ENCODE results near the gene SCMH1.

SCMH1 gene

DNA sequence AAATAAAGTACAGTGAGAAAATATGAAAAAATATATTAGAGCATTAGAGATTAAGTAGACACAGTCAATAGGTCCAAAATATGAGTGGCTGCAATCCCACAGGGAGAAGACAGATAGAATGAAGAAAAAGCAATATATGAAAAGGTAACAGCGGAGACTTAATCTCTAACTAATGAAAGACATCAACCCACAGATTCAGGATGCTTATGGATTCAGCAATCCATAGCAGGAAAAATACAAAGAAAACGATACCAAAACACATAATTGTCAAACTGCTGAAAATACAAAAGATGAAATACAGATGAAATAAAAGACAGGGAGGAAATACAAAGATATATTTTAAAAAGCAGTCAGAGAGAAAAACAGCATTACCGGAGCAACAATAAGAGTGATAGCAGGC lies 163.9 kb downstream of the SCMH1 start:
- DNase-seq = no peak

- no peak for DNase-seq
Observed at GRCh38 chr1:41073971-41074370, 168.1 kb downstream of the SCMH1 start.

- DNase-seq = no peak
Observed at GRCh38 chr1:41072051-41072450, 170.1 kb downstream of the SCMH1 start.

DNA sequence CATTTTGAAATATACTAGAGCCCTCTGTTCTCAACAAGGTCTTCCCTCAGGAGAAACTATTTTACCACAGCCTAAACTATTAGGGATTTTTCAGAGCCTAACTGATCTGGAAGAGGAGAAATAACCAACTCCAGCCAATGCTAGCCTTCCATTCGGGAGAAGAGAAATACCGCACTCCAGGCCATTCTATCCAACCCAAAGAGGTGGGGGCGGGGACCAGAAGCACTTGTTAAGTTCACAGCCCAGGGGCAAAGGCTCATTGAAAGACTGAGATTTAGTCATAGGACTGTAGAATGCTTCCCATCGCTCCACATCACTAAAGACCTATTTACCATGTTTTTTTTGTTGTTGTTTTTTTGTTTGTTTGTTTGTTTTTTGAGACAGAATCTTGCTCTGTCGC lies 185.2 kb downstream of the SCMH1 start:
- no peak for DNase-seq

GRCh38 chr1:41053316-41053715 lies 188.8 kb downstream of the SCMH1 start:
- no peak for DNase-seq

DNA sequence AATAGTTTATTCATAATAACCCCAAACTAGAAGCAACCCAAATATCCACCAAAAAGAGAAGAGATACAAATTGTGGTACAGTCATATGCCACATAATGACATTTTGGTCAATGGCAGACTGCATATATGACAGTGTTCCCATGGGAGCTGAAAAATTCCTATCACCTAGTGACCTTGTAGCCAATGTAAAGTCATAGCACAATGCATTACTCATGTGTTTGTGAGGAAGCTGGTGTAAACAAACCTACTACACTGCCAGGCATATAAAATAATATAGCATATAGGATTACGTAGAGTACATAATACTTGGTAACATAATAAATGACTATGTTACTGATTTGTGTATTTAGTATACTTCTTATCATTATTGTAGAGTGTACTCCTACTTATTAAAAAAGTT lies 191.1 kb downstream of the SCMH1 start:
- no peak for DNase-seq

- DNase-seq = no peak
Observed at GRCh38 chr1:41048540-41048939, 193.6 kb downstream of the SCMH1 start.

DNA sequence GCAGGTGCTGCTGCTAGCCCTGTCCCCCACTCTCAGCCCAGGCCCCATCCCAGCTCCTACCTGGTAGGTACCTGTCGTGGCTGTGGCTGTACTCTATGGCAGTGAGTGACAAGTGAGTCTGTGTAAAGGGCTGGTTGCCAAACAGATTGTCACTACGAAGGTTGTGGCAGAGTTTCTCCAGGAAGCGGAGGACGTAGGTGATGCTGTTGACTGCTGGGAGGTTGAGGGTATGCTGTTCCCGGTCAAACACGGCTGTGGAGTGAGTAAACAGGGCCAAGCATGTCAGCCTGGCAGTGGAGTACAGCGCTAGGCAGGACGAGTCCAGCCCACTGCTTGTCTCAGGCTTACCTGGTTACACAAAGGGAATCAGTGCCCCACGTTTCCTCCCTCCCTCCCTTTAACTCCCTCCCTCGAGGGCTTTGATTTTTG lies 195.7 kb downstream of the SCMH1 start:
- DNase-seq = no peak

DNA sequence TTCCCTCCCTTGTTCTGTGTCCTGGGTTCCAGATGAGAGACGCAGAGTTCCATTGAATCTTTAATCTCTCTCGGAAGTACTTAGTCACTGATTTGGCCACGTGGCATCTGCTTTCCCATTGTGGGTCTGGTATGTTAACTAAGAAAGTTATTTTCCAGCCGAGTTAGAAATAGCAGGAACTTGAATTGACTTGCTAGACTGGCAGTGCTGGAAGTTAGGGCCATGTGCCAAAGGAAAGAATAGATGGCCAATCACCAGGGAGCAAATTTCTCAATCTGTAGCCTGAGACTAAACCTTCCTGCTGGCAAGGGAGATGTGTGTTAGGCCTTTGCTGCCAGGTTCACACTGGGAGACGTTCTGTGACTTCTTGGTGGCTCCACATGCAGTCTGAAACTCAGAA lies 196.4 kb downstream of the SCMH1 start:
- no peak for DNase-seq

- DNase-seq = no peak
Observed at GRCh38 chr1:41044187-41044586, 197.9 kb downstream of the SCMH1 start.

GRCh38 chr1:41041614-41042270 lies 200.4 kb downstream of the SCMH1 start:
- no peak for DNase-seq

- no peak for DNase-seq
Observed at GRCh38 chr1:41038110-41038509, 204.0 kb downstream of the SCMH1 start.

GRCh38 chr1:41037116-41037903 lies 204.8 kb downstream of the SCMH1 start:
- no peak for DNase-seq

- no peak for DNase-seq
Observed at GRCh38 chr1:41033272-41033671, 208.8 kb downstream of the SCMH1 start.

GRCh38 chr1:41032147-41032546 lies 210.0 kb downstream of the SCMH1 start:
- no peak for DNase-seq

GRCh38 chr1:41030872-41031616 lies 211.1 kb downstream of the SCMH1 start:
- DNase-seq = no peak

DNA sequence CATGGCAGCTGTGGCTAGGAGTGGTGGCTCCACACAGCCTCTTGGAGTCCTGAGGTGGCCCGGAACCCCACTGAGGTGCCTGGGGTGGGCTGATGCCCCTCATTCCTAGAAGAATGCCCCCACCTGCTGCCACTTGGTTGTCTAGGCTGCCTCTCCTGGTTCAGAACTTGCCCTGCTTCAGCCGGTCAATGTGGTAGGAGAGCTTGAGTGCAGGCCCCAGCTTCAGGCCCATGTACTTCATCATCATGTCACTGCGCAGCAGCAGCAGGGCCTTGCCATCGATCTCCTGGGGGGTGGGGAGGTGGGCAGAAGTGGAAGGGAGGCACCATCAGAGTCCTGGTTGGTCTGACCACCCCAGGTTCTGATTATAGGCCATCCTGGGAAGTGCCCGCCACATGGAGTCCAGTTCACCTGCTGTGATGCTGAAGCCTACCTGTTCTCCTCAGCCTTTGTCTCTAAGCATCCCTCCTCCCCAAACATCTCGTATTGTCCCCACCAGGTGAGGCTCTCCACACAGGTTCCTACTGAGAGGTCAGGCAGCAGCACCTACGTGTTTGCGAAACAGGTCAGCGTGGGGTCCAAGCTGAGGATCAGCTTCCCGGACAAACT lies 214.0 kb downstream of the SCMH1 start:
- DNase-seq = no peak

GRCh38 chr1:41025979-41026819 lies 215.9 kb downstream of the SCMH1 start:
- no peak for DNase-seq

- no peak for DNase-seq
Observed at GRCh38 chr1:41024953-41025352, 217.2 kb downstream of the SCMH1 start.

DNA sequence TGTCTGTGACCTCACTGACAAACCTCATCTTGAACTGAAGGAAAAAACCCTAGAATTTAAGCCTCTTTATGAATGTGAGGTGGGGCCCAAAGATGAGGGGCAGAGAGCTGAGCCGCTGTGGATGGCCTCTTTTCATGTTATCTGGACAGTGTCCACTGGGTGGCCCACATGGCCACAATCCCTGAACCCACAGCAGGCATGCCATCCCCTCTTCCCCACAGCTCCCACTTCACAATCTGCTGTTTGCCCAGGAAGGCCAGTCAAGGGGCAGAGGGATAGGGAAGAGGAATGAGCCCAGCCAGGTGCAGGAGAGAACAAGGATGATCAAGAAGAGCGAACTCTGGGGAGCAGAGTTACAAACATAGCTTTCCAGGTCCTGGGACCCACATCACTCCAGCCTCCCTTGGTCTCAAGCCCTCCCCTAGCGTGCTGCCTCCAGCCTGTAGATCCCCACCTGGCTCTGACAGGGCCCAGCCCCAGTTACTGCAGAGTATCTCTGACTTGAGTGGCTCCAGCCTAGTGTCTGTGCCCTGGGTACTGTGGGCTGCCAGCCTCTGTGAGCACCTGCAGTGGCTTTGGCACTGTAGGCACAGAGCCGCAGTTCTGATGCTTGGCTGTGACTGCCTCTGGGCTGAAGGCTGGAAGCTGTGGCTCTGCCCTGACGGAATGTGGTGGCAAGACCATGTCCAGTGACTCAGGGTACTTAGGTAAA lies 218.7 kb downstream of the SCMH1 start:
- no peak for DNase-seq

GRCh38 chr1:41022424-41022823 lies 219.7 kb downstream of the SCMH1 start:
- no peak for DNase-seq

All from DMS79 (cell line).